HG03558 (cell line): Measurements from ENCODE around the gene SSR3.
"Not testable (repeated sequence)": the region's sequence is repeated elsewhere in the genome, so short reads cannot be mapped to it uniquely, and the experiment has no call there.

Experiments used
- ATAC-seq: cut with Tn5 transposase; IDR thresholded peaks from one replicate; pipeline ENCODE4 v1.9.1; 2021; ENCODE audit warnings: moderate number of reproducible peaks; ENCODE audit not compliant: unreplicated experiment; ENCODE audit errors: extremely low read depth

SSR3 gene

GRCh38 chr3:156554842-156555687 is at the start of gene SSR3:
Gene SSR3, minus strand, starts transcription at chr3:156555117. Its CDS starts 28 bp downstream, at chr3:156555089.
- peak; percentile 98 for ATAC-seq

- no peak for ATAC-seq
These were observed 49.2 kb upstream of the SSR3 start for GRCh38 chr3:156604064-156604641.

GRCh38 chr3:156603379-156604017 is 48.6 kb upstream of the SSR3 start:
- ATAC-seq = no peak

- no peak for ATAC-seq
These were observed 47.5 kb upstream of the SSR3 start for GRCh38 chr3:156602424-156602823.

GRCh38 chr3:156601497-156601896 is 46.6 kb upstream of the SSR3 start:
- ATAC-seq = no peak

- ATAC-seq = no peak
These were observed 45.9 kb upstream of the SSR3 start for GRCh38 chr3:156600834-156601233.

GRCh38 chr3:156599089-156599874 is 44.4 kb upstream of the SSR3 start:
- no peak for ATAC-seq

- no peak for ATAC-seq
These were observed 43.5 kb upstream of the SSR3 start for GRCh38 chr3:156598413-156598812.

GRCh38 chr3:156594219-156594683 is 39.3 kb upstream of the SSR3 start:
- no peak for ATAC-seq

GRCh38 chr3:156593814-156594213 is 38.9 kb upstream of the SSR3 start:
- ATAC-seq = no peak

GRCh38 chr3:156589806-156590205 is 34.9 kb upstream of the SSR3 start:
- ATAC-seq = not testable (repeated sequence)

GRCh38 chr3:156587760-156588069 is 32.8 kb upstream of the SSR3 start:
- ATAC-seq = no peak

- ATAC-seq = no peak
These were observed 32.2 kb upstream of the SSR3 start for GRCh38 chr3:156586905-156587759.

GRCh38 chr3:156583469-156583868 is 28.6 kb upstream of the SSR3 start:
- no peak for ATAC-seq

- peak; percentile 38 for ATAC-seq
These were observed 27.7 kb upstream of the SSR3 start for GRCh38 chr3:156582532-156583183.

- no peak for ATAC-seq
These were observed 27.0 kb upstream of the SSR3 start for GRCh38 chr3:156581954-156582353.

- ATAC-seq = no peak
These were observed 26.1 kb upstream of the SSR3 start for GRCh38 chr3:156581033-156581432.

GRCh38 chr3:156579427-156579851 is 24.5 kb upstream of the SSR3 start:
- no peak for ATAC-seq

GRCh38 chr3:156577736-156578135 is 22.8 kb upstream of the SSR3 start:
- no peak for ATAC-seq
